HL-60 (cell line): Measurements from ENCODE around the gene ZP2.
"Not testable (repeated sequence)": the region's sequence is repeated elsewhere in the genome, so short reads cannot be mapped to it uniquely, and the experiment has no call there.

Experiments
- DNase-seq, 2 experiments: peaks; one replicate each; pipeline ENCODE4 v3.0.0-alpha.2; 2010 to 2020; ENCODE audit warnings: low read depth in 1 of 2, low spot score in 1 of 2
- H3K27ac ChIP-seq: fragments of 250-450 bp; sonication (Bioruptor Pico); replicated peaks from 2 replicates; pipeline ENCODE4 v1.5.1; 2020; ENCODE audit warnings: mild to moderate bottlenecking, moderate library complexity
- H3K27me3 ChIP-seq: fragments of 250-450 bp; sonication (Bioruptor Pico); 2 replicates; pipeline ENCODE4 v1.5.1; 2021; ENCODE audit warnings: mild to moderate bottlenecking, moderate library complexity; ENCODE audit not compliant: insufficient read depth, poor library complexity, severe bottlenecking
- H3K4me3 ChIP-seq: replicated peaks from 2 replicates; pipeline ENCODE4 v1.5.1; 2011; ENCODE audit warnings: mild to moderate bottlenecking, control low read depth, low read length; ENCODE audit not compliant: insufficient read depth
- GABPA ChIP-seq: IDR thresholded peaks from 2 replicates; pipeline ENCODE4 v1.6.1; 2012; ENCODE audit warnings: low read depth
- POLR2AphosphoS5 ChIP-seq: IDR thresholded peaks from 2 replicates; pipeline ENCODE4 v1.6.1; 2012; ENCODE audit warnings: low read depth
- SPI1 ChIP-seq: IDR thresholded peaks from 2 replicates; pipeline ENCODE4 v1.6.1; 2012; ENCODE audit warnings: low read depth, mild to moderate bottlenecking, borderline replicate concordance
- TF ChIP-seq, protein P1 (sequence below): IDR thresholded peaks from 2 replicates; pipeline ENCODE4 v1.6.1; 2012; ENCODE audit warnings: low read depth; ENCODE audit not compliant: insufficient replicate concordance
- TF ChIP-seq, protein P2 (sequence below): IDR thresholded peaks from one replicate; pipeline ENCODE4 v1.5.1; 2011; ENCODE audit warnings: low read length, control low read depth, inconsistent platforms; ENCODE audit not compliant: insufficient read depth

Gene ZP2

DNA sequence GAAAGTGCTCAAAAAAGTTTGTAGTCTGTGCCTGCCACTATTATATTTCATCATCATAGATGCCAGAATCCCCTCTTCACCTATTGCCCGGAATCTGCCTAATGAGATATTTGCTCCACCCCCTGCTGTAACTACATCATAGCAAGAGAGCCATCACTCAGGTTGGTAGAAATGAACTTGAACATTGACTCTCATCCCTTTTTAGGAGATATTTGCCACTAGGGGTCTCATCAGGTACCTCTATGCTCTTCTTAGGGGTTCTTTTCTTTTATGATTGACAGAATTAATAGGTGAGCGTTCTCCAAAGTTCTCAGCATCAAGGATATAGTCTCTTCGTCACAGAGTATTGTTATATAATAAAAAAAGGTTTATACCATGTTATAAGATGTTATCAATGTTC, 42.1 kb upstream of the ZP2 start:
- Histone ChIP-seq H3K4me3 (no peak overlapping the region), H3K27me3 (no peaks in the 10 kb centered on the region), H3K27ac (no peak overlapping the region)
- no peak for DNase-seq
- TF ChIP-seq GABPA (no peak), SPI1 (no peak), POLR2AphosphoS5 (no peak)
- TF ChIP-seq, protein P1, sequence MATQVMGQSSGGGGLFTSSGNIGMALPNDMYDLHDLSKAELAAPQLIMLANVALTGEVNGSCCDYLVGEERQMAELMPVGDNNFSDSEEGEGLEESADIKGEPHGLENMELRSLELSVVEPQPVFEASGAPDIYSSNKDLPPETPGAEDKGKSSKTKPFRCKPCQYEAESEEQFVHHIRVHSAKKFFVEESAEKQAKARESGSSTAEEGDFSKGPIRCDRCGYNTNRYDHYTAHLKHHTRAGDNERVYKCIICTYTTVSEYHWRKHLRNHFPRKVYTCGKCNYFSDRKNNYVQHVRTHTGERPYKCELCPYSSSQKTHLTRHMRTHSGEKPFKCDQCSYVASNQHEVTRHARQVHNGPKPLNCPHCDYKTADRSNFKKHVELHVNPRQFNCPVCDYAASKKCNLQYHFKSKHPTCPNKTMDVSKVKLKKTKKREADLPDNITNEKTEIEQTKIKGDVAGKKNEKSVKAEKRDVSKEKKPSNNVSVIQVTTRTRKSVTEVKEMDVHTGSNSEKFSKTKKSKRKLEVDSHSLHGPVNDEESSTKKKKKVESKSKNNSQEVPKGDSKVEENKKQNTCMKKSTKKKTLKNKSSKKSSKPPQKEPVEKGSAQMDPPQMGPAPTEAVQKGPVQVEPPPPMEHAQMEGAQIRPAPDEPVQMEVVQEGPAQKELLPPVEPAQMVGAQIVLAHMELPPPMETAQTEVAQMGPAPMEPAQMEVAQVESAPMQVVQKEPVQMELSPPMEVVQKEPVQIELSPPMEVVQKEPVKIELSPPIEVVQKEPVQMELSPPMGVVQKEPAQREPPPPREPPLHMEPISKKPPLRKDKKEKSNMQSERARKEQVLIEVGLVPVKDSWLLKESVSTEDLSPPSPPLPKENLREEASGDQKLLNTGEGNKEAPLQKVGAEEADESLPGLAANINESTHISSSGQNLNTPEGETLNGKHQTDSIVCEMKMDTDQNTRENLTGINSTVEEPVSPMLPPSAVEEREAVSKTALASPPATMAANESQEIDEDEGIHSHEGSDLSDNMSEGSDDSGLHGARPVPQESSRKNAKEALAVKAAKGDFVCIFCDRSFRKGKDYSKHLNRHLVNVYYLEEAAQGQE = no peak
- TF ChIP-seq, protein P2, sequence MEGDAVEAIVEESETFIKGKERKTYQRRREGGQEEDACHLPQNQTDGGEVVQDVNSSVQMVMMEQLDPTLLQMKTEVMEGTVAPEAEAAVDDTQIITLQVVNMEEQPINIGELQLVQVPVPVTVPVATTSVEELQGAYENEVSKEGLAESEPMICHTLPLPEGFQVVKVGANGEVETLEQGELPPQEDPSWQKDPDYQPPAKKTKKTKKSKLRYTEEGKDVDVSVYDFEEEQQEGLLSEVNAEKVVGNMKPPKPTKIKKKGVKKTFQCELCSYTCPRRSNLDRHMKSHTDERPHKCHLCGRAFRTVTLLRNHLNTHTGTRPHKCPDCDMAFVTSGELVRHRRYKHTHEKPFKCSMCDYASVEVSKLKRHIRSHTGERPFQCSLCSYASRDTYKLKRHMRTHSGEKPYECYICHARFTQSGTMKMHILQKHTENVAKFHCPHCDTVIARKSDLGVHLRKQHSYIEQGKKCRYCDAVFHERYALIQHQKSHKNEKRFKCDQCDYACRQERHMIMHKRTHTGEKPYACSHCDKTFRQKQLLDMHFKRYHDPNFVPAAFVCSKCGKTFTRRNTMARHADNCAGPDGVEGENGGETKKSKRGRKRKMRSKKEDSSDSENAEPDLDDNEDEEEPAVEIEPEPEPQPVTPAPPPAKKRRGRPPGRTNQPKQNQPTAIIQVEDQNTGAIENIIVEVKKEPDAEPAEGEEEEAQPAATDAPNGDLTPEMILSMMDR = no peak

DNA sequence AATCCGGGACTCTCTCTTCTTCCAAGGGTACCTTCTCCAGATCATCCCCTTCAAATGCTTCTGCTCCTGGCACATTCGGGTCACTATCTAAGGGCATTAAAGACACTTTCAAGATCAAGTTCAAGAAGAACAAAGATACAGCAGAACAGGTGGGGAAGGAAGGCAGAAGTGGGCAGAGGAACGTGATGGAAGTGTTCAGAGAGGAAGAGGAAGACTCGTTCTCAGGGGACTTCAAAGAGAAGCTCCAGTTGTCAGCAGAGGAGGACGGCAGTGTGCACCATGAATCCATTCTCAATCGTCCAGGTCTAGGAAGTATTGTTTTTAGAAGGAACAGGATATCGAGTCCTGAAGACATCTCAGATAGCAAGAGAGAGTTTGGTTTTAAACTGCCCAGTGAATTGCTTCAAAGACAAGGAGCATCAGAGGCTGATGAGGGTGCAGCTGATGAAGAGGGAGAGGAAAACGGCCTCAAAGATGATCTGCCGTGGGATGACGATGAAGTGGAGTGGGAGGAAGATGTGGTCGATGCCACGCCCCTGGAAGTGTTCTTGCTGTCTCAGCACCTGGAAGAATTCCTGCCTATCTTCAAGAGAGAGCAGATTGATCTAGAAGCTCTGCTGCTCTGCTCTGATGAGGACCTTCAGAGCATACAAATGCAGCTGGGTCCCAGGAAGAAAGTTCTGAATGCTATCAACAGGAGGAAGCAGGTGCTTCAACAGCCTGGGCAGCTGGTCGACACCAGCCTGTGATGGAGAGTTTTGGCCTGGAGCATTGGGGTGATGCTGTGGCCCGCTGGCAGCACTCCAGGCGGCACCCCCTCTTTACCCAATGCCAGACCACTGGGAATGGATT, 38.9 kb upstream of the ZP2 start:
- Histone ChIP-seq H3K27me3 (no peaks in the 10 kb centered on the region), H3K27ac (no peak overlapping the region), H3K4me3 (no peak overlapping the region)
- no peak for TF ChIP-seq GABPA
- no peak for TF ChIP-seq POLR2AphosphoS5
- TF ChIP-seq, protein P2 = no peak
- TF ChIP-seq, protein P1 = no peak
- no peak for TF ChIP-seq SPI1
- DNase-seq = no peak

DNA sequence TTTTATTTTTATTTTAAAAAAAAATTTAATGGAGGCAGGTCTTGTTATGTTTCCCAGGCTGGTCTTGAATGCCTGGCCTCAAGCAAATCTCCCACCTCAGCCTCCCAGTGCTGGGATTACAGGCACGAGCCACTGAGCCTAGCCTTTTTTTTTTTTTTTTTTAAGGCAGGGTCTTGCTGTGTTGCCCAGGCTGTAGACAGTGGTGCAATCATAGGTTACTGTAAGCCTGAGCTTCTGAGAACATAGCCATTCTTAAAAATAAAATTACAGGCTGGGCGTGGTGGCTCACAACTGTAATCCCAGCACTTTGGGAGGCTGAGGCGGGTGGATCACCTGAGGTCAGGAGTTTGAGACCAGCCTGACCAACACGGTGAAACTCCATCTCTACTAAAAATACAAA, 36.8 kb upstream of the ZP2 start:
- not testable (repeated sequence) for H3K27ac ChIP-seq, H3K27me3 ChIP-seq, H3K4me3 ChIP-seq, DNase-seq

DNA sequence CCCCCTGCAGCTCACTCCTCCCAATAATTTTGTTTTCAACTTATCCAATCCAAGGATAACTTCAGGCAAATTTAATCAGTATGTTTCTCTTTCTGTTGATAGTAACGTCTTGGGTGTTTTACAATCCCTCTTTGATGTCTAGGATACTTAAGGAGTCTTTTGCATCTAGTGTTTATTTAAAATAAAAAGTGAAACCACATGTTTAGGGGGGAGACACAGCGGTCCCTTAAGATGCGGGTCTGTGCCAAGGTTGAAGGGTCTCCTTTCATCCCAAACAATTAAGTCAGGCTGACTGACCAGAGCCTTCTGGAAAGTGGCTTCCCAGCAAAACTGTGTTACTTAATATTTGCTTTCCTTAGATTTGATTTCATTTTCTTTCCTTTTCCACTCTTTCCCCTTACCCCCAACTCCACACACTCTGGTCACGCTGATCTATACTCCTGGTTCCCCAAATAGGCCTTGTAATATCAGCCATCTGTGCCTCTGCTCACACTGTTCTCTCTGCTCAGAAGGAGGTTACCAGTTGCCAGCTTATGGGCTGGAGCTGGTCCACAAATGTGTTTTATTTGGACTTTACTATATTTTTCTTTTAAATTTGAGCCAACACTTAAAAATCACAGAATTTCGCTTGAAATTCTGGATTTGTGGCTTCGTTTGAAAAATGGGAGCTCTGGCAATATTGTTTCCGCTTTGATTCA, 33.3 kb upstream of the ZP2 start:
- Histone ChIP-seq H3K27ac (no peak overlapping the region), H3K4me3 (no peak overlapping the region), H3K27me3 (no peaks in the 10 kb centered on the region)
- TF ChIP-seq, protein P2 = no peak
- TF ChIP-seq GABPA (no peak), POLR2AphosphoS5 (no peak), SPI1 (no peak)
- TF ChIP-seq, protein P1 = no peak
- no peak for DNase-seq
